ENCODE results near the gene WSCD2. TPM values are rescaled to one million over a fixed set of nuclear protein-coding genes. Genes with fewer than 3 reads are reported as not detected.

The WSCD2 gene
- total RNA-seq, 4 donors from 2014 or later = under 0.01 to 1.5 (median 0.49) TPM; not detected in 1

GRCh38 chr12:108297895-108298760 is 169.0 kb downstream of the WSCD2 start:
- no peak for TF ChIP-seq CTCF (IDR thresholded peaks at IDR 0.05; ENCODE audit: low read depth)

- TF ChIP-seq CTCF (IDR thresholded peaks at IDR 0.05; ENCODE audit: low read depth) = no peak
Measured at GRCh38 chr12:108298761-108299275, 169.7 kb downstream of the WSCD2 start.

- TF ChIP-seq CTCF (IDR thresholded peaks at IDR 0.05; ENCODE audit: low read depth) = no peak
Measured at GRCh38 chr12:108299516-108299915, 170.4 kb downstream of the WSCD2 start.

Other genes starting within 250 kb of the WSCD2 start
- 10 to 100 TPM; 12.4 to 34.6 (median 30.3) TPM for gene CMKLR1, start 210.0 kb downstream of the WSCD2 start, total RNA-seq